GM18951 (cell line): ENCODE results near the gene GPR35.
"Not testable (repeated sequence)": the region's sequence is repeated elsewhere in the genome, so short reads cannot be mapped to it uniquely, and the experiment has no call there.

ENCODE experiments used
- POLR2A ChIP-seq: IDR thresholded peaks from 4 replicates; pipeline ENCODE4 v1.6.1; 2011; ENCODE audit warnings: mild to moderate bottlenecking; ENCODE audit not compliant: insufficient read length, insufficient read depth; ENCODE audit errors: extremely low read depth
- in situ Hi-C: fragments of 300-500 bp; cut with MboI; formaldehyde crosslinking; loops from one replicate; pipeline ENCODE4 v1.12.0; 2022; ENCODE audit warnings: low sequenced_read_pairs, mixed read lengths, inconsistent platforms; ENCODE audit not compliant: unreplicated experiment

The GPR35 gene

DNA sequence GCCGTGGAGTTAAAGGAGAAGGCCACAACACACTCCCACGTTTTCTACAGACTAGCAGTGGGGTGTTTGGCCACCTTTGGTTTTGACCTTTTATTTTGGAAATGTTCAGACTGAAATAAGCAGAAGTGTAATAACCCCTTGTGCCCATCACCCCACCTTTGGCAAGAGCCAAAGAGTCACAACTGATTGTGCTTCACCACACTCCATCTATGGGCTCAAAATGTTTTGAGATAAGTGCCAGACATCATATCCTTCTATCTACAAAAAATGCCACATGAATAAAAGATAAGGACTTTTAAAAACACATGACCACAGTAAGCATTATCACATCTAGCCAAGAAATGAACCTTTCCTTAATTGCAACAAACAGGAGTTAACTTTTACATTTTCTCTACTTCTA lies 9.9 kb upstream of the GPR35 start:
- in situ Hi-C loops: no loop called here
- TF ChIP-seq POLR2A: no peak

DNA sequence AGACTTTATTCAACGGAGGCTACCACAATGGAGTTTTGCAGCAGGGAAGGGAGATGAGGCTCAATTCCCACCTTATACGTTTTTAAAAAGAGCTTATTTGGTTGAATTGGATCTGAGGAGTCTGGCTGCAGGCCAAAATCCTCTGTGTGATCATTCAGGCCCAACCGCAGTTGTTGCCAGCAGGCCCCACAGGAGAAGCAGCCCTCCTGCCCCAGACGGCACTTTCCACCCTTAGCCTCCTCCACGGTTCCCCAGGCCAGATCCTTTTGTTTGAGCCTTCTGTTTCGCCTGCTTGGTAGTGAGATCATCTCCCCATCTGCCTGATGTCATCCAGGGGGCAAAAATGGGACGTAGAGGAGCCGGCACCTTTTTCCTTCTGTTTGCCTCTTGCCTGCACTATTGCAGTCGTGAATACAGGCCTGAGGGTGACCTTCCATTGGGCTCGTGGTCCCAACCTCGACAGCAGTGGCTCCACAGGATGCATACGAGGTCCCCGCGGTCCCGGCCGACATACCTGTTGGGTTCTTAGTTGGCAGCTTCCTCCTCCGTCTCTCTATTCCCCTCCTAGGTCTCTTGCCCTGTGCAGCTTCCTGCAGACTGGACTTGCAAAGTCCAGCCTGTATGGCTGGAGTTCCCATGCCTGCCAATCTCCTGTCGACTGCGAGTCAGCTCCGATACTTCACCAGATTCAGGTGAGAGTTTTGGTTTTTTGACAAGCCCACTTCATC lies 9.3 kb upstream of the GPR35 start:
- in situ Hi-C loops: no loop called here
- TF ChIP-seq POLR2A: no peak

DNA sequence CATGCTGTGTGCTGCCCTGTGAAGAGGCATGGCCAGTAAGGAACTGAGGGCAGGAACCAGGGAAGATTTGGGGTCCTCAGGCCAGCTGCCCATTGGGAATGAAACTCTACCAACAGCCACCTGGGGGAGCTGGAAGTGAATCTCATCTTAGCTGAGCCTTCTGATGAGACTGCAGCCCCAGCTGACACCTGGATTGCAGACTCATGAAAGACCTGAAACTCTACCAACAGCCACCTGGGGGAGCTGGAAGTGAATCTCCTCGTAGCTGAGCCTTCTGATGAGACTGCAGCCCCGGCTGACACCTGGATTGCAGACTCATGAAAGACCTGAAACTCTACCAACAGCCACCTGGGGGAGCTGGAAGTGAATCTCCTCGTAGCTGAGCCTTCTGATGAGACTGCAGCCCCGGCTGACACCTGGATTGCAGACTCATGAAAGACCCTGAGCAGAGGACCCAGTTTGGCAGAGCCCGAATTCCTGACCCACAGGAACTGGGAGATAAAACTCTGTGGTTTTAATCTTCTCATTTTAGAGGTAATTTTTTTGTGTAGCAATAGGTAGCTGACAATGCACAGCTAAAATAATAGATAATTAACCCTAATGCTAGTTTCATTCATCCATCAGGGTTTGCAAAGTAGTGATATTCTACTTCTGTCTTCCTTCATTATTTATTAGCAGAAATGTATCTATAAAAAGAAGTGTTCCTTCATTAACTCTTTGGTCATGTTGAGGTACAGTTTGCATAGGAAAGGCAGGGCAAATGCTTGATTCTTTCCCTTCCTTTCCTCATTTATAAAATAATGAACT lies 8.2 kb upstream of the GPR35 start:
- in situ Hi-C loops: not testable (repeated sequence)

DNA sequence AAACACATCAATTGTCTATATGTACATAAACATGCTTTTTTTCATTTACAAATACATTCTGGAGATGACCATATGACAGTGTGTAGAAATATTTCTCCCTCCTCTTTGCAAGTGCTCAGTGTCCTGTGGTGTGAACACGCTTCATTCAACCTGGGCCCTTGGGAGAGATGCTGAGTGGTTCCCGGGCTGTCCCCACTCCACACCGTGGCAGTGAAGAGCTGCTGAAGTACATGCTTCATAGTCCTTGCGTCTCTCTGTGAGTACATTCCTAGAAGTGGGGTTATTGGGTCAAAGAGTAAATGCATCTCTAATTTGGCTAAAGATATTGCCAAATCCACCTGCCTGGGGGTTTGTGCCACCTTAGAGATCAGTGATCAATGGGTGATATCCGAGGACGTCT lies 6.5 kb upstream of the GPR35 start:
- in situ Hi-C loops: no loop called here
- no peak for TF ChIP-seq POLR2A

DNA sequence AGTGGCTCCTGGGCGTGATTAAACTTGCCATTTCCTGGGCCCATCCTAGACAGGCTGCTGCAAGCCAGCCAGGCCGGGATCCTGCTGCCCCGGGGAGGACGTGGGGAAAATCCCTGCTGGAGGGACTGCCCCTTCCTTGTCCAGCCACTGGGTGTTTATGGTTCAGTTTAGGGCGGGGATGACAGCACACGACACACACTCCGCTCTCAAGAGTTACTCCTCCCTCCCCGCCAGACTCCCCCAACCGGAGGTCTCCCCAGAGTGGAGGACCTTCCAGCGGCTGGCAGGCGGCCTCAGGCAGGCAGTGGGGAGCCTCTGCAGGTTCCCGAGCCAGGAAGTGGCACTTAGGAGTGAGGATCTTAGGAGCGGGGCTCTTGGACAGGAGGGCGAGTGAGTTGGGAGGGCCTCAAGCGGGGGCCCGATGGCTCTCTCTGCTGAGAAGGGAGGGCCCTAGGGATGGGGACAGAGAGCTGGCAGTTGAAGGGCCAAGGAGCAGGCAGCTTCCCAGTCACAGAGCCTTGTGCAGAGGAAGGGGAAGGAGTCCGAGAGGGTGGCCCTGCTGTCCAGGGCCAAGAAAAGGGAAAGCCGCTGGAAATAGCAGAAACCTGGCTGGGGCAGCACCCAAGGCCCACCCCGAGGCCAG lies 5.7 kb upstream of the GPR35 start:
- in situ Hi-C loops: no loop called here
- TF ChIP-seq POLR2A: no peak

DNA sequence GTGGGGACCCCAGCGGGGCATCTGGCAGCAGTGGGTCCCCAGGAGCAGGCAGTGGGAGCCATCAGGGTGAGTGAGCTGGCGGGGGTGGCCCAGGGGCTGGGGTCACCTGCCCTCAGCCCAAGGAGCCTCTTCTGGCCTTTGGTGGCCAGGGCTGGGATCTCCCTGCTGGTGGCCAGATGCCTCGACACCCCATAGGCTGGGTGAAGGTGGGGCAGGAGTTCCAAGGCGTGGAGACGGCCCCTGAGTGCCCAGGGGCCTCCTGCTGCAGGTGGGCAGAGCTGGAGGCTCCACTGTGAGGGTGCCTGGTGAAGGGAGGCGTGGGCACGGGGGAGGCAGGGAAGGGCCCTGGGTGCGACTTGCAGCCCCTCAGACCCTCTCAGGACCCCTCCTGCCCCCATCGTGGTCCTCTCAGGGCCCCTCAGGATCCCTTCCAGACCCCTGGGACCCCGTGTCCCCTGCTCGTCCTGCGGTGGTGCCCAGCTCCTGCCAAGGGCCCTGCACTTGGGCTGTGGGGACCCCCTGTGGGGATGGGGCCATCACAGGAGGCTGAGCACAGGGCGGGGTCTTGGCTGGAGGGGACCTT lies 5.0 kb upstream of the GPR35 start:
- TF ChIP-seq POLR2A: no peak
- in situ Hi-C loops: no loop called here

DNA sequence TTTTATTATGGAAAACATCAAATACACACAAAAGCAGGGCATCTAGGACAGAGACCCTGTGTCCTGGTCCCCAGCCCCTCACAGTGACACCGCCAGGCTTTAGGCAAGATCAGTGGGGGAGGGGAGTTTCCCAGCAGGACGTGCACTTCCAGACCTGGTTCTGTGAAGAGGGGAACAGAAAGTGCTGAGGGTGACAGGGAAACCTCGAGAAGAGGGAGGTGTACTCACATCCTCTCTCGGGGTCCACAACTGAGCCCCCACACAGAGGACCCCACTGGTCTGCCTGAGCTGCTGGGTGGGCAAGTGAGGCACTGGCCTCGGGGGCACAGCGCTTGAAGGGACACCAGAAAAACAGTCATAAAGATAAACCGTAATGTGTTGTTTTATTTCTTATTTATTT lies 4.4 kb upstream of the GPR35 start:
- in situ Hi-C loops: no loop called here
- TF ChIP-seq POLR2A: no peak

GRCh38 chr2:240622060-240622411 lies 3.2 kb upstream of the GPR35 start:
- in situ Hi-C loops: no loop called here
- TF ChIP-seq POLR2A: no peak

- in situ Hi-C loops: no loop called here
Observed at GRCh38 chr2:240622531-240623235, 2.6 kb upstream of the GPR35 start.

GRCh38 chr2:240623531-240624010 lies 1.7 kb upstream of the GPR35 start:
- in situ Hi-C loops: no loop called here
- no peak for TF ChIP-seq POLR2A

More at GRCh38 chr2:240622531-240623235, 2.6 kb upstream of the GPR35 start:
- no peak for TF ChIP-seq POLR2A

DNA sequence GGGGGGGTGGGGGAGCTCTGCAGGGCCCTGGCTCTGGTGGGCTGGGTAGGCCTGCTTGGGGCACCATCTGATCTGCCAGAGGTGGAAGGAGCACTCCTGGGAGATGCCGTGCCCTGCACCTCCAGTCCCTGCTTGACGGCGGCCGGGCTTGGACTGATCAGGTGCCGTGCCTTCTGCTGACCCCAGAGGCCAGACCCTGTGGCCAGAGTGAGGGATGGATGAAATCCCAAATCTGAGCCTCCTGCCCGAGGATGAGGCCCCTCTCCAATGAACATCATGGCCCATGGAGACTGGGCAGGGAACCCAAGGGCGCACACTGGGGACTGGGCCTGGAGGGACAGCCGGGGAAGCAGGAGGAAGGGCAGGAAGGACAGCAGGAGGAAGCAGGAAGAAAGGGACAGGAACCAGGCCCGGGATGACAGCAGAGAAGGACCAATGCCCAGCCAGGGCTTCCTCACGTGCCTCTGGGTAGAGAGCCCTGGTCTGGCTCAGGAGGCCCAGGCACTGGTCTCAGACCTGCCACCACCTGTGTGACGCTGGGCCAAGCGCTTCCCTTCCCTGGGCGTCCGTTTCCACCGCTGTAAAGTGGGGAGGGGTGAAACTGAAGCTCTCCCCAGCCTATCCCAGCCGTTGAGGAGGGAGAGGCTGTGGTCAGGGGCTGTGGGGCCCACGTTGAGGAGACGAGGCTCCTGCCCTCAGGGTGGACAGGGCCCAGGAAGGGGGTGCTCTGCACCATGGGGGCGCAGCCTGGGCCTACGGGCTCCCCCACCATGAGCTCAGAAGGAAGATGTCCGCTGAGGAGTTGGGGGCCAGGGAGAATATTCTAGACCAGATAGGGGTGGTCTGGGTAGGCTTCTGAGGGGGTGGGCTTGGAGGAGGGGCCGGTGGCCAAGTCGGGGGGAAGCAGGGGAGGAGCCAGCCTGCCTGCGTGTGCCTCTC lies 1.0 kb upstream of the GPR35 start:
- TF ChIP-seq POLR2A: no peak
- in situ Hi-C loops: no loop called here

DNA sequence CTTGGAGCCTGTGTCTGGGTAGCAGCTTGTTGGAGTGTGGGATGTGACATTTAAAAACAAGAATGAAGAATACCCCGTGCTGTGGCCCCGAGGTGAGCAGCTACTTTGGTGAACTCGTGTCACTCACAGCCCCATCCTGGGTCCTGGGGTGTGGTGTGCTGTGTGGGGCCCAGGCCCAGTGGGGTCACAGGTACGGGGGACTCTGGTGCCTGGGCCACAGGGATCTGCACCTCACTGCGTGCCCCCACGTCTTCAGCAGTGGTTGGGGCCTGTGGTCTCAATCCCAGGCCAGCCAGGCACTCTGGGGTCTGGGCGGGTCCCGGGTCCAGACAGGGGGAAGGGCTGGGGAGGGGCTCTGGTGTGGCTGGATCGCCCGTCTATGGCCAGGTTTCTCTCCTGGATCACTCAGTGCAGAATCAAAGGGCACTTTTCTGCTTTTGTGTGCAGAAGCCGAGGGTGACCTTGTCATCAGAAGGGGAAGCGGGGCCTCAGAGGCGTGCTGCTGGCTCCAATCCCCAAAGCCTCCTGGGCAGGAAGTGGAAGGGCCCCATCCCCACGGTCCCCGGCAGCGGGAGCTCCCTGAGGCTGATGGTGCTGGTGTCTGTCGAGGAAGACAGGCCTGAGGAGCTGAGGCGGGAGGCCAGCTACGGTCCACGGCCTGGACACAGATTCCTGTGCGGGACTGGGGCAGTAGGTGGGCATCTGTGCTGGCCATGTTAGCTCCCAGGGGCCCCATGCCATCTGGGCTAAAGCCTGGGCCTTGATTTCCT lies 1.4 kb downstream of the GPR35 start:
- no peak for TF ChIP-seq POLR2A
- in situ Hi-C loops: no loop called here
